Heart right ventricle (tissue), 16 donors: ENCODE measurements around the gene BTBD9. TPM values are rescaled to one million over a fixed set of nuclear protein-coding genes. Genes with fewer than 3 reads are reported as not detected.
A peak's percentile ranks its signal among the peaks of the same experiment; 100 is the strongest.

Experiments used
- ATAC-seq, 8 donors: fragments of 200-7000 bp; cut with Tn5 transposase; one replicate each; pipeline ENCODE4 v1.9.1; 2020; ENCODE audit warnings: mild to moderate bottlenecking in 8 of 8, moderate library complexity in 8 of 8, moderate number of reproducible peaks in 1 of 8
- DNase-seq, 2 donors: peaks; one replicate each; pipeline ENCODE4 v3.0.0-alpha.2; 2020
- H3K27ac ChIP-seq, 10 donors: fragments of 200-600 bp; sonication (generic) in 2 of 10; one replicate each; pipeline versions ENCODE4 v1.5.0 to v1.8.0; 2020 to 2022; ENCODE audit warnings: mild to moderate bottlenecking in 3 of 10
- H3K27me3 ChIP-seq, 7 donors: fragments of 200-600 bp; one replicate each; pipeline ENCODE4 v1.8.0; 2021 to 2022; ENCODE audit warnings: mild to moderate bottlenecking in 2 of 7
- H3K36me3 ChIP-seq, 9 donors: fragments of 200-600 bp; sonication (generic) in 1 of 9; one replicate each; pipeline versions ENCODE4 v1.5.0 to v1.8.0; 2020 to 2022; ENCODE audit warnings: mild to moderate bottlenecking in 2 of 9
- H3K4me1 ChIP-seq, 9 donors: fragments of 200-600 bp; sonication (generic) in 1 of 9; one replicate each; pipeline versions ENCODE4 v1.5.0 to v1.8.0; 2020 to 2022; ENCODE audit warnings: mild to moderate bottlenecking in 4 of 9
- H3K4me3 ChIP-seq, 10 donors: fragments of 200-600 bp; sonication (generic) in 2 of 10; one replicate each; pipeline versions ENCODE4 v1.5.0 to v1.8.0; 2020 to 2022; ENCODE audit warnings: mild to moderate bottlenecking in 7 of 10, moderate library complexity in 2 of 10
- H3K9me3 ChIP-seq, 11 donors: fragments of 200-600 bp in 10 of 11; sonication (generic) in 2 of 11; one replicate each; pipeline versions ENCODE4 v1.5.0 to v1.8.0; 2013 to 2022; ENCODE audit warnings: mild to moderate bottlenecking in 2 of 11, control low read depth in 1 of 11, moderate library complexity in 1 of 11
- CTCF ChIP-seq, 9 donors: fragments of 200-600 bp; sonication (generic) in 2 of 9; IDR thresholded peaks; one replicate each; pipeline versions ENCODE4 v1.5.0 to v1.8.0; 2021 to 2022; ENCODE audit warnings: antibody characterized with exemption in 9 of 9, mild to moderate bottlenecking in 5 of 9, moderate library complexity in 1 of 9
- WGBS, 2 donors: extraction: QIAGEN DNeasy Blood & Tissue Kit; methylation state at CpG; one replicate each; pipeline ENCODE4 v1.1.7; 2013; ENCODE audit warnings: inconsistent platforms in 1 of 2; 5-methylcytosine and 5-hydroxymethylcytosine counted together
- intact Hi-C, 10 donors: fragments of 100-400 bp; cut with DNase I; formaldehyde crosslinking; loops; one replicate each; pipeline versions ENCODE4 v1.11.1 to v1.14.2; 2022
- polyA plus RNA-seq, 2 donors: library from polyadenylated mRNA; stranded (reverse); fragments of 200-250 nt; gene quantifications; one replicate each; pipeline ENCODE4 v1.2.3, GENCODE V29; 2013
- total RNA-seq, 10 donors: library from RNA; stranded (reverse); fragmentation: NEBNext Ultra II Directional in 3 of 10; extraction: Animal tissue kit (Norgen Biotek cat#: 25700) in 3 of 10; gene quantifications; one replicate each; pipeline versions ENCODE4 v1.2.1 to v1.2.4, GENCODE V29; 2021 to 2023
- donor health status: Arrhythmogenic right ventricular cardiomyopathy.
- donor health status: ischemic (EF 13 %, LVEDD 7.1; RV severe dilation, severe dysfunction).
- donor health status: healthy with polysubstance abuse.
- donor health status: DM: no; HTN: yes; CAD: no.
- donor health status: DM: no; HTN: no; CAD: no.
- donor health status: ischemic (EF 25% LVEDD 6.9; RV normal size, moderate dysfunction).
- donor health status: ischemic (EF 25% LVEDD 5.7; RV mildly dilated, moderate dysfunction).
- donor health status: healthy.
- donor health status: DM: yes; HTN: yes; CAD: no.
- donor health status: Ischemic cardiomyopathy.
- donor health status: ischemic (EF 35%, LVEDD 5.7; RV mildly dilated, moderate dysfunction).
- donor health status: nonischemic (EF 11% LVEDD 7.7; RV severe dilation, severe dysfunction).
- donor health status: DM: yes; HTN: yes; CAD: no.
- donor health status: PGD.
- donor health status: ischemic (EF 29% LVEDD 5.4; RV normal size, mild dysfunction).
- donor health status: nonischemic (EF 23%, LVEDD 6.1; RV moderate dilation, normal function).

BTBD9 gene
- total and polyA plus RNA-seq, 12 donors, result 4.2 to 27.7 (median 18.3) TPM

GRCh38 chr6:38503960-38504682 is 135.6 kb downstream of the BTBD9 start:
- 57 to 69% methylated on average over 6 of the region's 6 CpGs for WGBS, 2 donors
- intact Hi-C loops, result no loop called here
- H3K36me3 ChIP-seq, result no peaks in the 10 kb centered on the region
- H3K9me3 ChIP-seq, result no peaks in the 10 kb centered on the region
- DNase-seq (no peak), ATAC-seq (peak in 1 of 8 donors; percentile 41)
- no peaks in the 10 kb centered on the region for H3K27me3 ChIP-seq
- H3K27ac ChIP-seq, result no peak overlapping the region
- TF ChIP-seq CTCF (IDR thresholded peaks at IDR 0.05), result no peak
- H3K4me1 ChIP-seq, result peaks cover 0 to 7% (median 0%) of the 10 kb centered on the region in 9 donors
- H3K4me3 ChIP-seq, result no peak overlapping the region

DNA sequence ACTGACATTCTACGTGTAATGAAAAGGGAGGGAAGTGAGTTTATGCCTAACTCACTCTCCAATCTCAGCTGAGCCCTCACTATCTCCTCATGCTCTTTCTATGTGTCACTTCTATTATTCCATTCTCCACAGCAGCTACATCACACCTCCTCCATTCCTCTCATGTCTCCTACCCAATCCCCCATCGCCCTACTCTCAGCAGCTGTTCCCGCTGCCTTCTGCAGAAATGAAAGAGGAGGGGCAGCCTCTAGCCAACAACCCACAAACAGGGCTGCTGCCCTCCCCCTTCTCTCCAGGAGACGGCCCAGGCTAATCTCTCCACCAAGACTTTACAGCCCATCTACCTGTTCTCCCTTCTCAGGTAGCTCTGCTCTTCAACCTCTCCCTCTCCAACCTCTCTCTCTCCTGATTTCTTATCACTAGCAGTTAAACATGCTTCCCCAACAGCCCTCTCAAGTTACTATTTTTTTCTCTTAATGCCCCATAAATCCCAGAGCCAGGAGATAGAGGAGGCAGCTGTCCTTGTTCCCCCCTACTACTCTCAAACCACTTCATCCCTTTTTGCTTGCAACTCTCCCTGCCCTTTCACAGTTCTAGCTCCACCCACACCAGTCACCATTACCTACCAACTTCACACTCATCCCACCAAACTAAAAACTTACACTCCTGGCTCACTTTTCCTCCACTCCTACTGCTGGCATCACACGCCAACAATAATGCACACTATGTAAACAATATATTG is 136.5 kb downstream of the BTBD9 start:
- TF ChIP-seq CTCF (IDR thresholded peaks at IDR 0.05), result no peak
- Histone ChIP-seq H3K4me3 (no peak overlapping the region), H3K9me3 (no peaks in the 10 kb centered on the region), H3K36me3 (no peaks in the 10 kb centered on the region), H3K4me1 (no peaks in the 10 kb centered on the region), H3K27ac (no peak overlapping the region), H3K27me3 (no peaks in the 10 kb centered on the region)
- 93 to 95% methylated on average over 5 of the region's 5 CpGs for WGBS, 2 donors
- ATAC-seq, result no peak
- intact Hi-C loops, result no loop called here
- DNase-seq, result no peak

GRCh38 chr6:38502423-38502822 is 137.3 kb downstream of the BTBD9 start:
- Histone ChIP-seq H3K4me3 (no peak overlapping the region), H3K36me3 (no peaks in the 10 kb centered on the region), H3K9me3 (no peaks in the 10 kb centered on the region), H3K27ac (no peak overlapping the region), H3K27me3 (no peaks in the 10 kb centered on the region), H3K4me1 (no peaks in the 10 kb centered on the region)
- ATAC-seq, result no peak
- DNase-seq, result no peak
- no peak for TF ChIP-seq CTCF (IDR thresholded peaks at IDR 0.05)
- 90 to 92% methylated on average over 4 of the region's 4 CpGs for WGBS, 2 donors
- intact Hi-C loops, result no loop called here

GRCh38 chr6:38501931-38502330 is 137.8 kb downstream of the BTBD9 start:
- no peaks in the 10 kb centered on the region for H3K27me3 ChIP-seq
- ATAC-seq, result no peak
- no peak overlapping the region for H3K4me3 ChIP-seq
- DNase-seq, result no peak
- H3K27ac ChIP-seq, result no peak overlapping the region
- no peaks in the 10 kb centered on the region for H3K36me3 ChIP-seq
- intact Hi-C loops, result no loop called here
- H3K4me1 ChIP-seq, result no peaks in the 10 kb centered on the region
- H3K9me3 ChIP-seq, result no peaks in the 10 kb centered on the region
- no peak for TF ChIP-seq CTCF (IDR thresholded peaks at IDR 0.05)
- 94 to 95% methylated on average over 1 of the region's 1 CpG for WGBS, 2 donors
